CD4-positive, alpha-beta T cell treated with Interleukin-21 for 1 hour (primary cell): ENCODE measurements around the gene OSBPL9.
"Not testable (repeated sequence)": the region's sequence is repeated elsewhere in the genome, so short reads cannot be mapped to it uniquely, and the experiment has no call there.

Source experiments
- DNase-seq: peaks from one replicate; pipeline ENCODE4 v3.0.0-alpha.2; 2020

The OSBPL9 gene

DNA sequence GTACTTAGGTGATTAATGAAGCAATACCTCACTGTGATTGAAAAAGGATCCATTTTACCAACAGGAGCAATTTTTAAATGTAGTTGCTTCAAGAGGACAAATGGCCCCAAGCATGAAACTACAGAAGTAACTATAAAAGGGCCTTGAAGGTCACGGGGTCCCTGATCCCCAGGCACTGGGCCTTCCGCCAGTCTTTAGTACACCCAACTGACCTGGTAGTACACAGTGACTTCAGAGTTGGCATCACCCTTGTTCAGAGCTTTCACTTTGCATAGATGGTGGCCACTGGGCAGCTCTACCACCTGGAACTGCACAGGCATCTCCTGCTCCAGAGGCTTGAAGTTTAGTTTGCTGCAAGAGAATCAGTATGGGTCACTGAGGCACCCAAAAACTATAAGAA, 177.4 kb downstream of the OSBPL9 start:
- DNase-seq = no peak

DNA sequence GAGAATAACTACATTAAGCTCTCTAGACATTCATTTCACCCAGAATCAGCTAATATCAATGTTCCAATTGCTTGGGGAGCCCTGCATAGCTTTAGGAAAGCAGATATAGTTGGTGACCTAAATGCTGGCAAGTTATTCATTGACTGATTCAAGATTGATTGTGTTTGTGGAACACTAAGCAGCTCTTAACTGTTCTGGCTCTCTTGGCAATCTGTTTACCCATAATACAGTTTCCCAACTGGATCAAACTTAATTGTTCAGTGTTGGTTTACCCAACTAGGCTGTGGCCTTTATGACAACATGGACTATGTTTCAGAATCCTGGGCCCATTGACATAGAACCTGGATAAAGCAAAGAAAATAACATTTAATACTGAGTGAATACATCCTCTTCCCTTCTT, 178.0 kb downstream of the OSBPL9 start:
- DNase-seq = no peak

DNA sequence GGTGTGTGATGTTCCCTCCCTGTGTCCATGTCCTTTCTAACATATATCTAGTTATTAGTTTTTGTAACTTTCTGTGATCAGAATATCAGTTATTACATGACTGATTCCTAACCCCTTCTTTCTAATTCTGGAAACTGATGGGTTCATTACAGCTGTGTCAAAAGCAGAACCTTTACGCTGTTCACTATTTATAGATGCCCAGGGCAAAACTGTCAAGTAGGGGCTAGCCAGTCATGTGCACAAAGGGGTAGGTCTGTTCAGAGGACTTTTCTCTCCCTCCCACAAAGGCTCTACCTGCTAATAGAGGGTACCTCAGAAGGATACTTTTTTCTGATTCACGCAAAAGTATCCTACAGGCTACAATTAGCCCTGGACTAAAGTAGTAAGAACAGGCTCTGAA, 182.5 kb downstream of the OSBPL9 start:
- DNase-seq = no peak

DNA sequence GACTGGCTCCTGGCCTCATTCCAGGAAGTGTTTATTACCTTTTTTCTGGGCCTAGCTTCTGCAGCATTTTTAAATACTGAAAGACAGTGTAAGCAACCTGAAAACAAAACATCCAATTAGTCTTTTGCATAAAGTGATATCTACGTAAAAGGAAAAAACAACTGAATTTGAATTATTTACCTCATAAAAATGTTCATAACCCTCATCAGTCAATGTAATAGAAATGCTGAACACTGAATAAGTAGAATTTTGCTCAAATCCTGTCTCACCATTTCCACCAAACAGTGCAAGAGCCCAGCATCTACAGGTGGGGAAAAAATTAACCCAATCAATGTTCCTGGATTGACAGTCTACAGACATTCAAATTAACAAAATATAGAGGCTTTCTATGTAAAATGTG, 197.6 kb downstream of the OSBPL9 start:
- no peak for DNase-seq

DNA sequence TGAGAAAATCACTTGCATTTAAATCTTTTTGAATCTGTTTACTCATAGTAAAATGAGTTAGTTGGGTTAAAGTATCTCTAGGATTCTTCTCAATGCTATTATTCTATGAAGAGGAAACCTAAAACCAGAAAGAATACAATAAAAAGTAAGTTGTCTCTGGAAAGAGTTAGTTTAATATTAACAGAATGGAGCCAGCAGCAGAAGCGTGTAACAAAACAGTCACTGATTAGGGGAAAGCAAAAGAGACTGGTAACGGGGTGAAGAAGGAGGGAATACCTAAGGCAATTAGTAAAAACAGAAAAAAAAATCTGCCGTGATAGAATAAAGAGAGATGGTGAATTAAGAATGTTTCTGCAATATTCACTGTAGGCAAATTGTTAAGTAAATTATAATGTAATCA, 201.6 kb downstream of the OSBPL9 start:
- no peak for DNase-seq

DNA sequence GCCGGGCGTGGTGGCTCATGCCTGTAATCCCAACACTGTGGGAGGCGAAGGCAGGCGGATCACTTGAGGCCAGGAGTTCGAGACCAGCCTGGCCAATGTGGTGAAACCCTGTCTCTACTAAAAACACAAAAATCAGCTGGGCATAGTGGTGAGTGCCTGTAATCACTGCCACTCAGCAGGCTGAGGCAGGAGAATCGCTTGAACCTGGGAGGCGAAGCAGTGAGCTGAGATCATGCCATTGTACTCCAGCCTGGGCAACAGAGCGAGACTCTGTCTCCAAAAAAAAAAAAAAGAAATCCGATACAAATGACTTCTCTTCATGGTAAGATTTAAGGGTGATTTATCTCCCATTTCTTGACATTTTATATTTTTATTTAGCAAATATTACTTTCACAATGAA, 202.1 kb downstream of the OSBPL9 start:
- not testable (repeated sequence) for DNase-seq

DNA sequence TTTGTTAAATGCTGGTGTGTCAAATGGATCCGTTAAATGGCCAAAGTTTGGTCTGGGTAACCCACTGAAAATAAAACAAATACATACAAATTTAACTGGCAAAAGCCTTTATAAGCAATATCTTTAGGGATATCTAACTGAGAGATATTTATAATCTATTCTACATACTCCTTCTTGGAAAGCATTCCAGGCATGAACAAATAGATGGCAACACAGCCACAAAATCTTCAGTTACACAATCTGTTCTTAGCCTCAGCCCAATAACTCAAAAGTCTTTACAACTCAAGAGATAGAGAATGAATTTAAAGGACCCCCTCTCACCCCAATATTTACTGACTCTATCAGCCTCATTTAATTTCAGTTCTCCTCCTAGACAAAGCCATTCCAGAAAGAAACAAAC, 202.9 kb downstream of the OSBPL9 start:
- no peak for DNase-seq

DNA sequence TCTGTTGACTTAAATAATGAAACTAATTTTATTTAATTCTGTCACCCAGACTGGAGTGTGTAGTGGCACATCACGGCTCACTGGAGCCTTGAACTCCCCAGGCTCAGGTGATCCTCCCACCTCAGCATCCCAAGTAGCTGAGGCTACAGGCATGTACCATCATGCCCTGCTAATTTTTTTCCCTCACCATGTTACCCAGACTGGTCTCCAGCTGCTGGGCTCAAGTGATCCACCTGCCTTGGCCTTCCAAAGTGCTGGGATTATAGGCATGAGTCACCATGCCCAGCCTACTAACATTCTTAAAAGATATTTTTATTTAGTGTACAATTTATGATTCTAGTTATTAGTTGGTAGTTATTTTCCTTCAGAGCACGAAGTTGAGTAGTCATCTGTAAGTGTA, 212.2 kb downstream of the OSBPL9 start:
- DNase-seq = no peak

DNA sequence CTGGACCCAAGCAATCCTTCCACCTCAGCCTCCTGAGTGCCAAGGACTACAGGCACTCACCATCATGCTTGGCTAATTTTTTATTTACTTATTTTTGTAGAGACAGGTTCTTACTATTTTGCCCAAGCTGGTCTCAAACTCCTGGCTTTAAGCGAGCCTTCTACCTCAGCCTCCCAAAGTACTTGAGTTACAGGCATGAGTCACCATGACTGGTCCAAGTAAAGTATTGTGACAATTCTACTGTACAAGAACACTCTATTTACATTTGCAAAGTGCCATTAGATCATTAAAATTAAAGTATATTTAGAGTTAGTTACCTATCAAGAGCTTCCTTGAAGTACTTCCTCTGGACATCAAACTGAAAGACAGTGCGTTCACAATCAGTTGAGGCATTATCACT, 216.8 kb downstream of the OSBPL9 start:
- DNase-seq = no peak

DNA sequence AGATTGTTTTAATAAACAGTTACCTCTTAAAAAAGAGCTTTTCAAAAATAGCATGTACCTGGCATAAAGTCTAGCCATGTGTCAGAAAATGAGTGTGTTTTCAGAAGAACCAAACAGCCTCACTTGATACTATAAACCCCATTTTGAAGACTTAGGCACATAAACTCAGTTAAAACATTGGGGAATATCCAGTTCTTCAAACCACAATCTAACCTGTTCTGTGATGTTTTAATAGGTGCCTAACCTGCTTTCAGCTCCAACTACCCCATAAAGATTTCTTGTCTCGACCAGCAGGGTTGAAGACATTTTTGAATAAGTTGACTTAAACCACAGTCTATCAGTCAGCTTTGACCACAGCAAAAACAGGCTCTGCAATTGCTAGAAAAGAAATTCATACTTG, 220.4 kb downstream of the OSBPL9 start:
- no peak for DNase-seq
